KMS-11 (cell line): ENCODE data around the gene SELENOO.

Experiments
- H2AFZ ChIP-seq: fragments of 200-600 bp; sonication (generic); 2 replicates; pipeline ENCODE4 v1.6.1; 2016; ENCODE audit warnings: antibody characterized with exemption, mixed run types, low read depth
- H3K27ac ChIP-seq: fragments of 200-600 bp; sonication (generic); 2 replicates; pipeline ENCODE4 v1.6.1; 2016; ENCODE audit warnings: mild to moderate bottlenecking, mixed run types
- H3K27me3 ChIP-seq: fragments of 200-600 bp; sonication (generic); 2 replicates; pipeline ENCODE4 v1.6.1; 2017; ENCODE audit warnings: mild to moderate bottlenecking, low read depth, mixed run types, moderate library complexity; ENCODE audit not compliant: insufficient read depth
- H3K36me3 ChIP-seq: fragments of 200-600 bp; sonication (generic); 2 replicates; pipeline ENCODE4 v1.6.1; 2017; ENCODE audit warnings: mild to moderate bottlenecking, mixed run types; ENCODE audit not compliant: insufficient read depth
- H3K4me1 ChIP-seq: fragments of 200-600 bp; sonication (generic); 2 replicates; pipeline ENCODE4 v1.6.1; 2016; ENCODE audit warnings: mild to moderate bottlenecking, low read depth, mixed run types; ENCODE audit not compliant: poor library complexity, severe bottlenecking
- H3K4me2 ChIP-seq: fragments of 200-600 bp; sonication (generic); 2 replicates; pipeline ENCODE4 v1.7.0; 2016; ENCODE audit warnings: mild to moderate bottlenecking, mixed run types
- H3K4me3 ChIP-seq: fragments of 200-600 bp; sonication (generic); IDR thresholded peaks from 2 replicates; pipeline ENCODE4 v1.6.1; 2017; ENCODE audit warnings: low read depth, low read length, mixed read lengths; ENCODE audit not compliant: insufficient read depth
- H3K79me2 ChIP-seq: fragments of 200-600 bp; sonication (generic); 2 replicates; pipeline ENCODE4 v1.6.1; 2016; ENCODE audit warnings: low read depth, mixed run types; ENCODE audit not compliant: insufficient read depth
- H3K9ac ChIP-seq: fragments of 200-600 bp; sonication (generic); 2 replicates; pipeline ENCODE4 v1.6.1; 2016; ENCODE audit warnings: mild to moderate bottlenecking, mixed run types
- H4K20me1 ChIP-seq: fragments of 200-600 bp; sonication (generic); 2 replicates; pipeline ENCODE4 v1.6.1; 2016; ENCODE audit warnings: mild to moderate bottlenecking, mixed run types; ENCODE audit not compliant: insufficient read depth
- TF ChIP-seq, protein P1 (sequence below): fragments of 200-600 bp; sonication (generic); conservative IDR thresholded peaks from 2 replicates; pipeline ENCODE4 v1.6.1; 2017; ENCODE audit warnings: low read depth, mild to moderate bottlenecking, antibody characterized with exemption, low read length, moderate library complexity, mixed read lengths

Gene SELENOO

DNA sequence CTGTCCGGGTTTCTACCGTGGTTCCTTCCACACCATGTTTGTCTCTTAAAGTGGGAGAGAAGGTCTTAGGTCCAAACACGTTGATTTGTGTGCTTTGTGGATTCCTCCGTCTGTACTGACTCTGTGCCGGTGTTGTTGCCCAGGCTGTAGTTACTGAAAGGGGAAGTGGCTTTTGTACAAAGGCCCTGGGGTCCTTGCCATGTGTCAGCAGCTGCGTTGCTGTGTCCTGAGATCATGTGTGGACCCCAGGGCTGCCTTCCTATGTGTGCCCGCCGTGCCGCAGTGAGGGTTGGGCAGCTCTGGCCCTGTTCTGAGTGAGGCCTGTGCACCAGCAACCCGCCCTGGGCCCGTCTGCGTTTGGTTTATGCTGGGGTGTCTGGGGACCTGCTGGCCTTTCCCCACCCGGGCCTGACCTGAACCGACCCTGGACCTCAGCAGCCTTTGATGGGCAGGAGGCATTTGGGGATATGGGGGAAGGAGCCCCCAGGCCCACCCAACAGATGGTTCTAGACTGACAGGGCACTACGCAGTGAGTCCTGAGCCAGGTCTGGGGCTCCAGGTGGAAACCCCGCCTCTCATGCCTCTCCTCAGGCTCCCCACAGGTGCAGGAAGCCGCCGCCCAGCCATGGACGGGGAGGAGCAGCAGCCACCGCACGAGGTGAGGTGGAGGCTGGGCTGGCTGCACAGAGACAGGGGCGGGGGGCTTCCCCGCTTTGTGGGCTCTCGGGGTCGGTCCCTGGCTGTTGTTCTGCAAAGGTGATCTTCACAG lies 8.2 kb upstream of the SELENOO start:
- Histone ChIP-seq H3K36me3 (no peaks in the 10 kb centered on the region), H2AFZ (no peak overlapping the region), H3K4me2 (peak overlapping the region; percentile 91; the same call in 1 of the 2 replicates), H3K4me3 (no peak overlapping the region), H3K9ac (no peak overlapping the region), H3K27ac (peak overlapping the region; percentile 95; the same call in 1 of the 2 replicates), H3K4me1 (peaks cover 38% of the 10 kb centered on the region), H3K79me2 (peaks cover 22% of the 10 kb centered on the region), H3K27me3 (no peaks in the 10 kb centered on the region), H4K20me1 (no peaks in the 10 kb centered on the region)
- TF ChIP-seq, protein P1, sequence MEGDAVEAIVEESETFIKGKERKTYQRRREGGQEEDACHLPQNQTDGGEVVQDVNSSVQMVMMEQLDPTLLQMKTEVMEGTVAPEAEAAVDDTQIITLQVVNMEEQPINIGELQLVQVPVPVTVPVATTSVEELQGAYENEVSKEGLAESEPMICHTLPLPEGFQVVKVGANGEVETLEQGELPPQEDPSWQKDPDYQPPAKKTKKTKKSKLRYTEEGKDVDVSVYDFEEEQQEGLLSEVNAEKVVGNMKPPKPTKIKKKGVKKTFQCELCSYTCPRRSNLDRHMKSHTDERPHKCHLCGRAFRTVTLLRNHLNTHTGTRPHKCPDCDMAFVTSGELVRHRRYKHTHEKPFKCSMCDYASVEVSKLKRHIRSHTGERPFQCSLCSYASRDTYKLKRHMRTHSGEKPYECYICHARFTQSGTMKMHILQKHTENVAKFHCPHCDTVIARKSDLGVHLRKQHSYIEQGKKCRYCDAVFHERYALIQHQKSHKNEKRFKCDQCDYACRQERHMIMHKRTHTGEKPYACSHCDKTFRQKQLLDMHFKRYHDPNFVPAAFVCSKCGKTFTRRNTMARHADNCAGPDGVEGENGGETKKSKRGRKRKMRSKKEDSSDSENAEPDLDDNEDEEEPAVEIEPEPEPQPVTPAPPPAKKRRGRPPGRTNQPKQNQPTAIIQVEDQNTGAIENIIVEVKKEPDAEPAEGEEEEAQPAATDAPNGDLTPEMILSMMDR, result no peak

DNA sequence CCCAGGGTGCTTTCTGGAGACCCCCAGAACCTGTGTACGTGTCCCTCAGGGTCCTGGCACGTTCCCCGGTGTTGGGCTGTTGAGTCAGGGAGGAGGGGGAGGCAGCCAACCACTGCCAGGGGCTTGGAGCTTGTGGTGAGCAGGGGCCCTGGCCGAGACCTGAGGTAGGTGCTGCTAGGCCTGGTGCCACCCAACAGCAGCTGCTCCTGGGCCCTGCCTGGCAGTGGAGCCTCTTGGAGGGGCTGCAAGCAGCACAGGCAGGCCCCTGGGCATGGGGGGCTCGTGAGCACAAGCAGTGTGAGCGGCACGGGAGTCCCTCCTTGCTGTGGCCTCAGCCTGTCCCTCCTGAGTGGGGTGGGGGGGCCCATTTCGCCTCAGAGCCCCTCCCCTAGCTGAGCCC lies 7.2 kb upstream of the SELENOO start:
- Histone ChIP-seq H3K4me1 (peaks cover 28% of the 10 kb centered on the region), H2AFZ (no peak overlapping the region), H3K27ac (no peak overlapping the region), H3K79me2 (peaks cover 13% of the 10 kb centered on the region; the same call in 1 of the 2 replicates), H4K20me1 (no peaks in the 10 kb centered on the region), H3K9ac (no peak overlapping the region), H3K4me3 (no peak overlapping the region), H3K36me3 (no peaks in the 10 kb centered on the region), H3K4me2 (no peak overlapping the region), H3K27me3 (no peaks in the 10 kb centered on the region)
- TF ChIP-seq, protein P1, result no peak

DNA sequence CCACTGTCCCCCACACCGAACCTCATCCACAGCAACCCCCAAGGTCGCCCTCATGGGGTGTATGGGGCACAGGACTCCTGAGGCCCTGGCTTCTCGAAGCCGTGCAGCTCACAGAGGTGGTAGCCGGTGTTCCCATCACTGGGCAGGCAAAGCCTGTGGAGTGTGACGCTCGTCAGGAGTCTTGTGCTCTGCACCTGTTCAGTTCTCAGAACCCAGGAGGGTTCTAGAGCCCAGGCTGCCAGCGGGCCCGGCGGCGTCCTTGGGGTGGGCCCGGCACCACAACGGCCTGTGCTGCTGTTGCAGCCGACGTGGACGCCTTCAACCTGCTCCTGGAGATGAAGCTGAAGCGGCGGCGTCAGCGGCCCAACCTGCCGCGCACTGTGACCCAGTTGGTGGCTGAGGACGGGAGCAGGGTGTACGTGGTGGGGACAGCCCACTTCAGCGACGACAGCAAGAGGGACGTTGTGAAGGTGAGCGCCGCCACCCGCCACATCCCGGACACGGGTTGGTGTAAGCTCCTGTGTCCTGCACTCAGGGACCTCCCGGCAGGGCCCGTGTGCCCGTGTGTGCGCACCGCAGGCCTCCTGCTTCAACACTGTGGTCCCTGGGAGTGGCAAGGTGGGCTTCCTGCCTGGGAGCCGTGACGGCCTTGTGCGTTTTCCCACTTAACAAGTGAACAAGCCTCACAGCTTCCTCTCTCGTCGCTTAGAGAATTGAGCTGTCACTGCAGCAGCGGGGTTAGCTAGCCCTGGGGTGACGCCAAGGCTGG lies 6.6 kb upstream of the SELENOO start:
- H3K4me3 ChIP-seq, result no peak overlapping the region
- no peak overlapping the region for H3K27ac ChIP-seq
- no peaks in the 10 kb centered on the region for H3K27me3 ChIP-seq
- no peak overlapping the region for H2AFZ ChIP-seq
- H3K4me2 ChIP-seq, result no peak overlapping the region
- TF ChIP-seq, protein P1, result no peak
- no peaks in the 10 kb centered on the region for H3K36me3 ChIP-seq
- no peaks in the 10 kb centered on the region for H4K20me1 ChIP-seq
- no peak overlapping the region for H3K9ac ChIP-seq
- H3K4me1 ChIP-seq, result peaks cover 22% of the 10 kb centered on the region
- H3K79me2 ChIP-seq, result peaks cover 13% of the 10 kb centered on the region; the same call in 1 of the 2 replicates

DNA sequence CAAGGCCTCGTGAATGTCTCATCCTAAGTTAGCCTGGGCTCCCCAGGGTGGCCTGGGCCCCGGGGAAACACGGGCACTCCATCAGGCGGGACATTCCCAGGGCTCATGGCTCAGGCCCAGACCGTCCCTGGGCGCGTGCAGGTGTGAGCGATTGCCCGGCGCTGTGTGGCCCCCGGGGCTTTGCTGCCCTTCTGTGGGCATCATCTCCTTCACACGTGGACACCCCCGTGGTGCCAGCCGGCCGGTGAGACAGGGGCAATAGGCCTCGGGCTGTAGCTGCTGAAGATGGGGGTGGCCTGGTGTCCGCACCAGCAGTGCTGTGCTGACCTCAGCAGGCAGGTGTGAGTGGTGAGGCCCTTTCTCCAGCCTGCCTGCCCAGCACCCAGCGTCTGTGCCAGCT lies 4.6 kb upstream of the SELENOO start:
- no peak overlapping the region for H3K4me3 ChIP-seq
- H3K27ac ChIP-seq, result no peak overlapping the region
- peaks cover 12% of the 10 kb centered on the region for H3K4me1 ChIP-seq
- no peaks in the 10 kb centered on the region for H4K20me1 ChIP-seq
- H3K36me3 ChIP-seq, result no peaks in the 10 kb centered on the region
- H3K9ac ChIP-seq, result no peak overlapping the region
- peaks cover 10% of the 10 kb centered on the region; the same call in 1 of the 2 replicates for H3K79me2 ChIP-seq
- TF ChIP-seq, protein P1, result no peak
- H3K27me3 ChIP-seq, result no peaks in the 10 kb centered on the region
- no peak overlapping the region for H2AFZ ChIP-seq
- no peak overlapping the region for H3K4me2 ChIP-seq
